GM12874 (cell line): Measurements from ENCODE around the gene ARMC10.

Experiments
- TF ChIP-seq, protein P1 (sequence below): IDR thresholded peaks from 2 replicates; pipeline ENCODE4 v1.5.1; 2011; ENCODE audit warnings: low read depth, mild to moderate bottlenecking, control low read depth, low read length, moderate library complexity; ENCODE audit not compliant: insufficient read depth

The ARMC10 gene

DNA sequence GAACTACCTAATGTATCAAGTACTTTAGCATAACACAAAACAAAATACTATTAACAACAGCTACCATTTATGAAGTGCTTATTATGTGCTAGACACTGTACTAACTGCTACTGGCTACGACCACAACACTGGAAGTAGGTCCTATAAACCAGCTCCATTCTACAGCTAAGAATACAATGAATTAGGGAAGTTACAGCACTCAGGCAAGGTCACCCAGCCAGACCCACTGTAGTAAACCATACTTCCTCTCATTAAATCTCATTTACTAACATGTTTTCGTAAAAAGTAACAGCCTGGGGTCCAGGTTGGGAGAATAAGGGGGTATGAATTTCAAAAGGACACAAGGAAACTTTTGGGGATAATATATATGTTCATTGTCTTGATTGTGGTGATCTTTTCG is 48.6 kb downstream of the ARMC10 start:
- TF ChIP-seq, protein P1, sequence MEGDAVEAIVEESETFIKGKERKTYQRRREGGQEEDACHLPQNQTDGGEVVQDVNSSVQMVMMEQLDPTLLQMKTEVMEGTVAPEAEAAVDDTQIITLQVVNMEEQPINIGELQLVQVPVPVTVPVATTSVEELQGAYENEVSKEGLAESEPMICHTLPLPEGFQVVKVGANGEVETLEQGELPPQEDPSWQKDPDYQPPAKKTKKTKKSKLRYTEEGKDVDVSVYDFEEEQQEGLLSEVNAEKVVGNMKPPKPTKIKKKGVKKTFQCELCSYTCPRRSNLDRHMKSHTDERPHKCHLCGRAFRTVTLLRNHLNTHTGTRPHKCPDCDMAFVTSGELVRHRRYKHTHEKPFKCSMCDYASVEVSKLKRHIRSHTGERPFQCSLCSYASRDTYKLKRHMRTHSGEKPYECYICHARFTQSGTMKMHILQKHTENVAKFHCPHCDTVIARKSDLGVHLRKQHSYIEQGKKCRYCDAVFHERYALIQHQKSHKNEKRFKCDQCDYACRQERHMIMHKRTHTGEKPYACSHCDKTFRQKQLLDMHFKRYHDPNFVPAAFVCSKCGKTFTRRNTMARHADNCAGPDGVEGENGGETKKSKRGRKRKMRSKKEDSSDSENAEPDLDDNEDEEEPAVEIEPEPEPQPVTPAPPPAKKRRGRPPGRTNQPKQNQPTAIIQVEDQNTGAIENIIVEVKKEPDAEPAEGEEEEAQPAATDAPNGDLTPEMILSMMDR, result no peak

DNA sequence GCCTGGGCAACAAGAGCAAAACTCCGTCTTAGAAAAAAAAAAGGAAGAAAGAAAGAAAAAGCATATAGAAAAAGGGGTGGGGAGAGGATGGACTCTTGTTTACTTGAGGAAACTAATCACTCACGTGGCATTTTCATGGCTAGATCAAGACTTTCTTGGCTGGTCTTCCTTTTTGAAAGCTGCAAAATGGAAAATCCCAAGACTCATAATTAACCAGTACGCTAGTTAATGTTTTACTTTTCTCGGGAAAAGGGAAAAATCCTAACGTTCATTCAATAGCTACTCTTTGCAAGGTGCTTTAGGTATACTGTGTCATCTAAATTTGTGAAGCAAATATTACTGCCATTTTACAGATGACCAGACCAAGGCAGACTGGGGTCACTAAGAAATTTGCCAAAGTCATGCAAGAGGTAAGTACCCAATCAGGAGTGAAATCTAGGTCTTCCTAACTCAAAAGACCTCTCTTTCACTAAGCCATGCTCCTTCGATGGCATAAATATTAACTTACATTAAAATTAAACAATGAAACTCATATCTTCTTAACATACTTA is 49.6 kb downstream of the ARMC10 start:
- TF ChIP-seq, protein P1, result no peak

DNA sequence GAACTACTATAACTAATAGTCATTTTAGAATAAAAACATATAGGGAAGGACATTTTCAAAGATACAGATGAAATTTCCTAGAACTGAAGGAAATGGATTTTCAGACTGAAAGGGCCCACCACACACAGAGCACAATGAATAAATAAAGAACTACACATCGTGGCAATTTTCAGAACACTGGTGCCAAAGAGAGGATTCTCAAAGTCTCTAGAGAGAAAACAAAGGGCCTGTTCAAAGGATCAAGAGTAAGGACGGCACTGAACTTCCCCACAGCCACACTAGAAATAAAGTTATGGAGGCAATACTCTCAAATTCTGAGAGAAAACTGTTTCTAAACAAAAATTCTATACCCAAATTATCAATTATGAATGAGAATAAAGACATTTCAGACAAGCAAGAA is 52.1 kb downstream of the ARMC10 start:
- TF ChIP-seq, protein P1, result no peak

DNA sequence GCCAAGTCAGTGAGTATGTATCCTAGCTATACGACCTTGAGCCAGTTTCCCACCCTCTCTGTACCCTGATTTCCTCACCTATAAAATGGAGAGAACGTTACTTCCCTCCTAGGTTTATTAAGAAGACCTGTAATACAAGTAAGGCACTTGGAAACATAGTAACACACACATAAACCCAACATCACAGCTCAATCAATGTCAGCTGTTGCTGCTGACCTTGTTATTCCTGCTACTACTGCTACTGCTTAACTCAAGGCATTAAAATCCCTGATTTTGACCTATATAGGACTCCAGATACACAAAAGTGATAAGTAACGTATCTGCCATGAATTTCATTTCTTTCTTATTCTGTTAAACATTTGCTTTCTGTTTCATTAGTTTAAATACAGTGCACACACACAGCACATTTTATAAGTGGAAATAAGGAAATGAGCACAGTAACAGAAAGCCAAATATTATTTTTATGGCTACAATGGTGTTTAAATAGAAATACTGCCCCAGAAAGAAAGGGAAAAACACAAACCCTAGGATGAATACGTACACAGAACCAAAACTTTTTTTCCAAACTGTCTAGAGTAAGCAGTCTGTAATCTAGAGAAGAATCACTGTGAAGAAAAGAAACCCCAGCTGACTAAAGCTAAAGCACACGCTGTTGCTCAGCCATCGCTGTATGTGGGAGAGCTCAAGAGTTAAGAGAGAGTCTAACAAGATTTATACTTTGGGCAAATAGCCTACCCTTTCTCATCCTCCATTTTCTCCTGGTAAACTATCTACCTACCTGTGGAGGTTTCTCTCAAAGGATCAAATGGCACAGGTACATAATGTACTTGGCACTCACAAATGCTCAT is 55.0 kb downstream of the ARMC10 start:
- TF ChIP-seq, protein P1, result no peak

DNA sequence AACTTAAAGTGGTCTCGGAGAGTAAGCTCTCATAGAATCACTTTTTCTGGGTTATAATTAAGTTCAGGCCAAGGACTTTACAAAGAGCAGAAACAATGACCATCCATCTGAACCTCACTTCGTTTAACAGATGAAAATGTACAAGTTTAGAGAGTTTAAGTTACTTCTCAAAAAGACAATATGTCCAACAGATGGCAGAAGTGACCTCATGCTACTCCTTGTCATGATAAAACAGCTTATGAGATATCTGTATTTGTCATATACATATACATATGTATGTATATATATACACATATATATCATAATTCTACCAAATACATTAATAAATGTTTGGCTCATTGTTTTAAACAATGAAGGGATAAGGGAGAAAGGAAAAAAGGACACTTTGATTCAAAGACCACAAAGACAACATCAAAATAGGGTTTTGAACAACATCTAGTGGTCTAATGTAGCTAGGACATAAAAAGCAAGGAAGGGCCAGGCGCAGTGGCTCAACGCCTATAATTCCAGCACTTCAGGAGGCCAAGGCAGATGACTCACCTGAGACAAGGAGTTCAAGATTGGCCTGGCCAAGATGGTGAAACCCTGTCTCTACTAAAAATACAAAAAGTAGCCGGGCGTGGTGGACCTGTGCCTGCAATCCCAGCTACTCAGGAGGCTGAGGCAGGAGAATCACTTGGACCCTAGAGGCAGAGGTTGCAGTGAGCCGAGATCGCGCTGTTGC is 56.1 kb downstream of the ARMC10 start:
- TF ChIP-seq, protein P1, result no peak

DNA sequence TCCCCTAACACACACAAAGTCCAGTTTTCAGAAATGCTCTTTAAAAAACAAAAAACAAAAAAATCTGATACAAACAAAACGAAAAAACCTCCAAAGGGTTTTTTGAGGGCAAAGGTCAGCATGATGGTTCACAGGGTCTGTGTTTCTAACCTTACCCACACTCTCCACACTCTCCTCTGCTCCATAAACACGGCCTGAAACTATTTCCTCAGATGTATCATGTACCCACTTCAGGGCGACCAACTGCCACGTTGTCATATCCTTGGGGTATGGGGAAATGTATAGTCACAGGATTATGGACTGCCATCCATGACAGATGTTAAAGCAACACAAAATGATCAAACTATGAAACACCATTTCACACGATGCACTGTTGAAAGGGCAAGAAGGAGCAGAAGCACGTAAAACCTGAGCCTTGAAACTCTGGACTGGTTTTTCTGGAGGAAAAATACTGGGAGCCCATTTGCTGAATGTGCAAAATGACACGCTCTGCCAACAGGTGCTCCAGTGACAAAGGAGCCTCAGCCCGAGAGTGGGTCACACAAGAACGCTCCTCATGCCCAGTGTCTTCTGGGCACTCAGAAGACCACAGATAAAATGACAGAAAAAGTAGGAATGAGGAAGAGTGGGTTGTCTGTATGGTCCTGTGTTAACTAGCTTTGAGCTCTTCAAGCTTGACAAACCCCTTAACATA is 58.2 kb downstream of the ARMC10 start:
- TF ChIP-seq, protein P1, result no peak
